Duodenal mucosa (tissue), 2 donors: ENCODE data around the gene MTCH1.
"Not testable (repeated sequence)": the region's sequence is repeated elsewhere in the genome, so short reads cannot be mapped to it uniquely, and the experiment has no call there.

Source experiments
- H3K27ac ChIP-seq: one replicate; pipeline ENCODE4 v1.7.0; 2013; ENCODE audit warnings: low read depth, low read length
- H3K27me3 ChIP-seq, 2 donors: one replicate each; pipeline ENCODE4 v1.7.0; 2013; ENCODE audit warnings: low read length in 2 of 2, control low read depth in 1 of 2; ENCODE audit not compliant: insufficient read depth in 2 of 2, control insufficient read depth in 1 of 2
- H3K36me3 ChIP-seq, 2 donors: one replicate each; pipeline ENCODE4 v1.7.0; 2013; ENCODE audit warnings: low read length in 2 of 2, control low read depth in 1 of 2; ENCODE audit not compliant: insufficient read depth in 2 of 2, control insufficient read depth in 1 of 2
- H3K4me1 ChIP-seq, 2 donors: one replicate each; pipeline ENCODE4 v1.7.0; 2013; ENCODE audit warnings: low read length in 2 of 2, control low read depth in 1 of 2; ENCODE audit not compliant: insufficient read depth in 2 of 2, control insufficient read depth in 1 of 2
- H3K4me3 ChIP-seq, 2 donors: one replicate each; pipeline ENCODE4 v1.7.0; 2013; ENCODE audit warnings: low read length in 2 of 2, low read depth in 1 of 2
- H3K9ac ChIP-seq, 2 donors: one replicate each; pipeline ENCODE4 v1.7.0; 2013; ENCODE audit warnings: low read length in 2 of 2, low read depth in 1 of 2
- H3K9me3 ChIP-seq, 2 donors: one replicate each; pipeline ENCODE4 v1.7.0; 2013; ENCODE audit warnings: low read length in 2 of 2, control low read depth in 1 of 2; ENCODE audit not compliant: control insufficient read depth in 1 of 2

MTCH1 gene

DNA sequence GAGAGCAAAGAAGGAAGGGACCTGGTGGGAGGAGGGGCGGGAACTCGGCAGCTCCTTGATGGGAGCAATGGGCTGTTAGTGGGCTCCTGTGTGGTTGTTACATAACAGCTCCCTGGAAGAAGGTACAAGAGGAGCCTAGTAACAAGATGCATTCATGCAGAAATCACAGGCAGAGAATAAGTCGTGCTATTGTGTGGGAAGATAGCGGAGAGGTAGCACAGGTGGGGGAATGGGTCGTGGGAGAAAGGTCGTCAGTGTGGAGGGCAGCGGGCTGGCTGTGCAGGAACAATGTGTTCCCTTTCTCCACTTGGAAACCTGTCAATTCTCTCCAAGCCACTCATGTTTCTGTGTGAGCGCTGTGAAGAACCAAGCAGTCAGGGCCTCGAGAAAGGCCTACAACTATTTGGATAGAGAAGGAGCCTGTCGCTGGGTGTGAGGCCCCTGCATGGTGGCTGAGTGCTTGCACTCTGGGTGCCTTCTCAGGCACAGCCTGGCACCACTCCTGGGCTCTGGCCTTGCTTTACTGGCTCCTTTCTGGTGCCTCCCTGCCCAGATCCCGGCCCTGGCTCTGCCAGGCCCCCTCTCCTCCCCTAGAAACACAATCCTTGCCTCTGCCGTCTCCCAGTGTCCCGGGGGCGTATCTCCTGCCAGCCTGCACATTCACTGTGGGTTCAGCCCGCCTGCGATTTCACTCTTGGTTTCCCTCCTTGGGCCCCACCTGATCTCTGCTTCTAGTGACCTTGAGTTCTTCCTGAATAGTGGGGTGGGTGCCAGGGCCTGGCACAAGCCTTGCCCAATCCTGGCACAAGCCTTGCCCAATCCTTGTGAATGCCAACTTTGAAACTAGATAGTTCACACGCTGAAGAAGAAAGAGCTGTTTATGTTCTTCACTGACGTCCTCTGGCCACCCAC is 12.1 kb upstream of the MTCH1 start:
- no peak overlapping the region for H3K4me3 ChIP-seq

DNA sequence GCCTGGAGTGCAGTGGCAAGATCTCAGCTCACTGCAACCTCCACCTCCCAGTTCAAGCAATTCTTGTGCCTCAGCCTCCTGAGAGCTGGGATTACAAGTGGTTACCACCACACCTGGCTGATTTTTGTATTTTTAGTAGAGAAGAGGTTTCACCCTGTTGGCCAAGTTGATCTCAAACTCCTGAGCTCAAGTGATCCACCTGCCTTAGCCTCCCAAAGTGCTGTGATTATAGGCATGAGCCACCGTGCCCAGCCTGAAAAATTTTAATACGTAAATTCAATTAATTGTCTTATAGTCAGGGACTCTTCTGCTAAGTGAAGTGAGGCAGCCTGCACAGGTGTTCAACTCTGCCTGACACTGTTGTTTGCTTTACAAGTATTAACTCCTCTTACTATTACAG is 4.4 kb upstream of the MTCH1 start:
- not testable (repeated sequence) for H3K27me3 ChIP-seq, H3K4me1 ChIP-seq, H3K4me3 ChIP-seq, H3K36me3 ChIP-seq, H3K9ac ChIP-seq, H3K9me3 ChIP-seq, H3K27ac ChIP-seq

More for the DNA sequence above, 12.1 kb upstream of the MTCH1 start:
- Histone ChIP-seq H3K27ac (no peak overlapping the region), H3K9me3 (no peaks in the 10 kb centered on the region), H3K4me1 (peaks cover 12 to 13% of the 10 kb centered on the region in 2 donors), H3K27me3 (peaks cover 0 to 2% of the 10 kb centered on the region in 2 donors), H3K36me3 (no peaks in the 10 kb centered on the region), H3K9ac (peak overlapping the region; percentile 5 to 32)

DNA sequence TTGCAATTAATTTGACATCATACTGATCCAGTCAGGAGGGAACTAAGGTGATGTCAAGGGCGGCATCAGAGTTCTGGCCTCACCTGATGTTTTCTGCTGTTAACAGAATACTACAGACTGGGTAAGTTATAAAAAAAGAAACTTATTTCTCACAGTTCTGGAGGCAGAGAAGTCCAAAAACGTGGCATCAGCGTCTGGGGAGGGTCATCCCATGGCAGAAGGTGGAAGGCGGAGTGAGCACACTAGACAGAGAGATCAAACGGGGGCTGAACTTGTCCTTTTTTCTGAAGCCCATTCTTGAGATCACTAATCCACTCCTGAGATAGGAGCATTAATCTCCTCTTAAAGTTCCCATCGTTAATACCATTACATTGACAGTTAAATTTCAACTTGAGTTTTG is 3.3 kb upstream of the MTCH1 start:
- H3K27me3 ChIP-seq, result no peaks in the 10 kb centered on the region
- no peaks in the 10 kb centered on the region for H3K36me3 ChIP-seq
- H3K4me3 ChIP-seq, result no peak overlapping the region
- H3K9me3 ChIP-seq, result no peaks in the 10 kb centered on the region
- peaks cover 11% of the 10 kb centered on the region in 2 donors for H3K4me1 ChIP-seq
- no peak overlapping the region for H3K27ac ChIP-seq
- no peak overlapping the region for H3K9ac ChIP-seq

DNA sequence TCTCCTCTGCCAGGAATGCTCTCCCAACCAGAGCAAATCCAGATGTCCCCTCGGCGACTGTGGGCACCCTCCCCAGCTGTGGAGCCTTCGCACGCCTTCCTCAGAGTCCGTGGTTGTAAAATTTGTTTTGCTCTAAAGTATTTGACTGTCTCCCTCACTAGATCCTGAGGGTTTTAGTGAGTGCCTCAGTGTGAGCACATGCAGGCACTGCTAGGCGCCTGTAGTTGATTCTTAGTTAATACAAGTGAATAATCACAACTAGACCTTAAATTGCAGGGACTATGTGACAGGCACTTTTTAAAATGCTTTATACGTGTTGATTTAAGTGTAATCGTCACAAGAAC is 680 bp upstream of the MTCH1 start:
- peak overlapping the region; percentile 91 for H3K27ac ChIP-seq
- no peaks in the 10 kb centered on the region for H3K36me3 ChIP-seq
- H3K4me1 ChIP-seq, result peaks cover 17 to 23% of the 10 kb centered on the region in 2 donors
- H3K9me3 ChIP-seq, result no peaks in the 10 kb centered on the region
- H3K4me3 ChIP-seq, result peak overlapping the region; percentile 91 to 96
- H3K27me3 ChIP-seq, result no peaks in the 10 kb centered on the region
- peak overlapping the region; percentile 87 to 91 for H3K9ac ChIP-seq

DNA sequence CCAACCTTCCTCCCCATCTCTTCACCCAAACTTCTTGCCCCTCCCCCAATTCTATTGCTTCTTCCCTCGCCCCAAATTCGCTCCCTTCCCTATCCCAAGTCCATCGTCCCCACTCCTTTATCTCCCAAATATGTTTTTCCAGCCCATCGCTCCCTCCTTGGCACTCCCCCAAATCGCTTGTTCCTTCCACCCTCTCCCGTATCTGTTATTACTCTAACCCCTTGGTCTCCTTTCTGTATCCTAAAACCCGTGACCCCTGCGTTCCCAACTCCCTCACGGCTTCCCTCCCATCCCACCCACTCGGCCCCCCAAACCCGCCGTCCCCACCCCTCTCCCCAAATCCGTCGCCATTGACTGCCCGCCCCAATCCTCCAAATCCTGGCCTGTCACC is 584 bp downstream of the MTCH1 start:
- Histone ChIP-seq H3K27me3 (no peaks in the 10 kb centered on the region), H3K9me3 (no peaks in the 10 kb centered on the region), H3K4me3 (peak overlapping the region; percentile 91 to 96), H3K27ac (peak overlapping the region; percentile 79), H3K36me3 (no peaks in the 10 kb centered on the region), H3K4me1 (peaks cover 17 to 23% of the 10 kb centered on the region in 2 donors), H3K9ac (peak overlapping the region; percentile 87 to 91)

DNA sequence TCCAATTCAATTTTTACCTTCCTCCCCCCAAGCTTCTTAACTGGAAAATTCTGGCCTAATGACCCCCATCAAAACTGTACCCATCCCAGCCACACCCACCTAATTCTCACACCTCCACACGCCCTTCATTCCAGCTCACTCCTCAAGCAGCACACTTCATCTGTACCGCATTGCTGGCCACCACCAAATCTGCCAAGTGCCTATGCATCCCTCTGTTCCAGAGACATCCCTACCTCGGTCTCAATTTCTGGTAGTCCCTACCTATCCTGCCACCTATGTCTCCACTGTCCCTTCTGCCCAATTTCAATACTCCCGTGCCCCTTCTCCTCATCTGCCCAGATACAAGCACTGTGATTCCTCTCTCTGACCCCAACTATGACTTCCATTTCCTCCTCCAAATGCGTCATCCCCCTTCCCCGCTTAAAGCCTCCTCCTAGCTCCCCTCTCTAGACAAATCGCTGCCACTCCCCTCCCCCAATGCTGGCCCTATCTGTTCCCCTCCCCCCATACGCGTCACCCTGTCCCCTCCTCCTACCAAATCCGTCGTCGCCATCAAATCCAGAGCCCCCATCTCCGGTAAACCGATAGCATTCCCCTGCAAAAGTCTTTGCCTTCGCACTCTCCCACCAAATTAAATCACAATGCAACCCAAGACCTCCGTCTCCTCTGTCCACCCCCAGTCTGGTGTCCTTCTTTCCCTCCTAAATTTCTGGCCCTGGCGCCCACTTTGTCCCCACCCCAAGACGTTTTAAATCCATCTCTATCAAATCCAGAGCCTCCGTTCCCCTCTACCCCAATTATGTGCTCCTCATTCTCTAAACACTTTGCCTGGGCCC is 1.2 kb downstream of the MTCH1 start:
- H3K4me3 ChIP-seq, result peak overlapping the region; percentile 91 to 96
- peak overlapping the region; percentile 87 to 91 for H3K9ac ChIP-seq
- H3K4me1 ChIP-seq, result peaks cover 21 to 23% of the 10 kb centered on the region in 2 donors
- H3K27me3 ChIP-seq, result no peaks in the 10 kb centered on the region
- no peaks in the 10 kb centered on the region for H3K9me3 ChIP-seq
- H3K27ac ChIP-seq, result peak overlapping the region; percentile 28
- no peaks in the 10 kb centered on the region for H3K36me3 ChIP-seq

DNA sequence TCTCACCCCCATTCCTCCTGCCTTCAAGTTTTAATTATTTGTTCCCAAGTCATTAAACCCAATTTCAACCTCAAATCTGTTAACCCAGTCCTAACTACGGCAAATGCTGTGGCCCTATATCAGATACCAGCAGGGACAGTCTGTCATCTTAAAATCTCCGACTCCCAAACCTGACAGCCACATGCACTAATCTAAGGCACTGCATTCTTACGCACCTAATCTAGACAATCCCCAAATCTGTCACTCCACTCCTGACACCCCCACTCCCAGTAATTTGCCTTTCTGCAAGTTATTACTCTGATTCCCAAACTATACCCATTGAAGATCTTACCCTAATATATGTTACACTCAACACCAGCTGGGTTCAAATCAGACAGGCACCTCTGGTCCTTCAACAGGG is 2.5 kb downstream of the MTCH1 start:
- no peak overlapping the region for H3K4me3 ChIP-seq
- peaks cover 1 to 8% of the 10 kb centered on the region in 2 donors for H3K36me3 ChIP-seq
- H3K27ac ChIP-seq, result no peak overlapping the region
- H3K9ac ChIP-seq, result no peak overlapping the region
- H3K9me3 ChIP-seq, result no peaks in the 10 kb centered on the region
- H3K4me1 ChIP-seq, result peaks cover 23 to 29% of the 10 kb centered on the region in 2 donors
- H3K27me3 ChIP-seq, result no peaks in the 10 kb centered on the region

DNA sequence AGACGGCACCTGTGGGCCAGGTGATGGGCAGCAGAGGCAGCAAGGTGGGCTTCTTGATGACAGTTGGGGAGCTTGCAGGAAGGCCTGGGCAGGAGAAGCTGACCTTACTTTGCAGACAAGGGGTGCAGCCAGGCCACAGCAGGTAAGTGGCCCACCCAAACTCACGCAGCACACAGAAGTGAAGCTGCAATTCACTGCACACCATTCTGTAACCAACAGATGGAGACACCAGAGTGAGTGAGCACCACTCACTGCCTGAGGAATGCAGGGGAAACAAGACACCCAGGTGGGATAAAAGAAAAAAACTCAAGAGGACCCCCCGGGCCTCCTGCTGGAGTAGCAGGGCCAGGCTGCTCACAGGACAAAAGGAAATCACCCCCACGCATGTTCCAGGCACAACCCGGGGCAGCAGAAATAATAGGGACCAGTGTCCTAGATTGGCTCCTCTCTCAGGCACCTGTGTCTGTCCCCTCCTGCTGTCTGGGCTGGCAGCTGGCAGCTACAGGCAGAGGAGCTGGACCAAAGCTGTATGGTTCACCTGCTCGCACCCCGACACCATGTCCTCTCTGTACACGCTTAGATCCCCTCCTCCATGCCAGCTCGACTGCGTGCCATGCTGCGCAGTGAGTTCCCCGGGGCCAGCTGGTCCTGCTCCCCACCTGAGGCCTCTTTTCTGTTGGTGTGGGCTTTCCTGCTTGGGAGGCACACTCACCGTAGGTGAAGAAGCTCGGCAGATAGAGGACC is 4.9 kb downstream of the MTCH1 start:
- H3K4me1 ChIP-seq, result peaks cover 18 to 23% of the 10 kb centered on the region in 2 donors

DNA sequence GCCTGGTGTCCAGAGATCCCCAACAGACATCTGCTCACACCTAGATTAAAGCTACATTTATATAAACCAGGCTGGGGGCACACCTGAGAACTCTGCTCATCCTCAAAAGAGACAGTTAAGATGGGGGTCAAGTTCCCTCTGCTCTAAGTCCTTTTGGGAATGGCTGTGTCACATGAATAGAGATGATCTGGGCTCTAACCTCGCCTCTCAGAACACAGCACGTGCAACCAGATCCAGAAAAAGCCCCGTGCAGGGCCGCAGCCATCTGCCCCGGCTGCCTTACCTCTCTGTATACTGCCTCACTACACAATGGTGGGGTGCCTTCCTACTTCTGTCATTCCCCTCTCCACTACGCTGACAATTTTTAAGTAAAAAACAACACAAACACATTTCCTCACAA is 5.9 kb downstream of the MTCH1 start:
- Histone ChIP-seq H3K4me3 (no peak overlapping the region), H3K36me3 (peaks cover 33 to 42% of the 10 kb centered on the region in 2 donors), H3K27ac (no peak overlapping the region), H3K4me1 (peaks cover 18 to 23% of the 10 kb centered on the region in 2 donors), H3K27me3 (no peaks in the 10 kb centered on the region), H3K9ac (no peak overlapping the region), H3K9me3 (no peaks in the 10 kb centered on the region)

More for the DNA sequence above, 4.9 kb downstream of the MTCH1 start:
- H3K4me3 ChIP-seq, result no peak overlapping the region
- H3K9ac ChIP-seq, result no peak overlapping the region
- no peaks in the 10 kb centered on the region for H3K27me3 ChIP-seq
- no peak overlapping the region for H3K27ac ChIP-seq
- H3K9me3 ChIP-seq, result no peaks in the 10 kb centered on the region
- H3K36me3 ChIP-seq, result peaks cover 24 to 33% of the 10 kb centered on the region in 2 donors
